ENCODE results near the gene SLC17A2.

DNA sequence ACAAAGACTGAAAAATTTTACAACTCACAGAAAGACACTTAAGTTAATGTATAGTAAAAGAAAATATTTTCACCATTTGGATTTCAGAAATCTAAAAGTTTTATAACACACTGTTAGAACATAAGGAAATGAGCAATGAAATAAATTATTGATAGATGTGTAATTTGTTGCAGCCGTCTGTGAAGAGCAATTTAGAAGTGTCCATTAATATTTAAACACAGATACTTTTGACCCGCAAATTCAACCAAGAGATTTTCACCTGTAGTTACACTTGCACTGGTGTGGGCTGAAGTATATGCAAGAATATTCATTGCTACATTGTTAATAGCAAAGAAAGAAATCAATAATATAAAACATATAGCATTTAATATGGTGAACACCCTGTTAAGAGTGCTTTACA lies 41.9 kb downstream of the SLC17A2 start:
- TF ChIP-seq POLR2A (IDR thresholded peaks at IDR 0.05), result no peak
- TF ChIP-seq, protein P1, sequence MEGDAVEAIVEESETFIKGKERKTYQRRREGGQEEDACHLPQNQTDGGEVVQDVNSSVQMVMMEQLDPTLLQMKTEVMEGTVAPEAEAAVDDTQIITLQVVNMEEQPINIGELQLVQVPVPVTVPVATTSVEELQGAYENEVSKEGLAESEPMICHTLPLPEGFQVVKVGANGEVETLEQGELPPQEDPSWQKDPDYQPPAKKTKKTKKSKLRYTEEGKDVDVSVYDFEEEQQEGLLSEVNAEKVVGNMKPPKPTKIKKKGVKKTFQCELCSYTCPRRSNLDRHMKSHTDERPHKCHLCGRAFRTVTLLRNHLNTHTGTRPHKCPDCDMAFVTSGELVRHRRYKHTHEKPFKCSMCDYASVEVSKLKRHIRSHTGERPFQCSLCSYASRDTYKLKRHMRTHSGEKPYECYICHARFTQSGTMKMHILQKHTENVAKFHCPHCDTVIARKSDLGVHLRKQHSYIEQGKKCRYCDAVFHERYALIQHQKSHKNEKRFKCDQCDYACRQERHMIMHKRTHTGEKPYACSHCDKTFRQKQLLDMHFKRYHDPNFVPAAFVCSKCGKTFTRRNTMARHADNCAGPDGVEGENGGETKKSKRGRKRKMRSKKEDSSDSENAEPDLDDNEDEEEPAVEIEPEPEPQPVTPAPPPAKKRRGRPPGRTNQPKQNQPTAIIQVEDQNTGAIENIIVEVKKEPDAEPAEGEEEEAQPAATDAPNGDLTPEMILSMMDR (IDR thresholded peaks at IDR 0.05 in 8 of 11, conservative IDR thresholded peaks at IDR 0.05 in 3 of 11), result no peak

Measured in spleen (tissue), 7 donors.